Measurements from ENCODE around the gene SLC38A9.

GRCh38 chr5:55672477-55672911, 39.6 kb downstream of the SLC38A9 start:
- TF ChIP-seq POLR2AphosphoS5 (IDR thresholded peaks at IDR 0.05), result no peak
- TF ChIP-seq CTCF (IDR thresholded peaks at IDR 0.05 in 8 of 11, conservative IDR thresholded peaks at IDR 0.05 in 3 of 11), result no peak
- TF ChIP-seq POLR2A (IDR thresholded peaks at IDR 0.05), result no peak

Measured in spleen (tissue), 7 donors.